ENCODE results near the gene TMEM50B.
A peak's percentile ranks its signal among the peaks of the same experiment; 100 is the strongest.
"Not testable (repeated sequence)": the region's sequence is repeated elsewhere in the genome, so short reads cannot be mapped to it uniquely, and the experiment has no call there.

The TMEM50B gene

GRCh38 chr21:33478182-33478581 is 1.6 kb downstream of the TMEM50B start:
- no peak for DNase-seq

- DNase-seq = no peak
Observed at GRCh38 chr21:33477066-33477465, 2.7 kb downstream of the TMEM50B start.

GRCh38 chr21:33473344-33473743 is 6.4 kb downstream of the TMEM50B start:
- no peak for DNase-seq

- DNase-seq = no peak
Observed at GRCh38 chr21:33470701-33471100, 9.1 kb downstream of the TMEM50B start.

- not testable (repeated sequence) for DNase-seq
Observed at GRCh38 chr21:33469183-33469582, 10.6 kb downstream of the TMEM50B start.

- DNase-seq = no peak
Observed at GRCh38 chr21:33461538-33462250, 18.1 kb downstream of the TMEM50B start.

GRCh38 chr21:33458861-33459260 is 20.9 kb downstream of the TMEM50B start:
- DNase-seq = no peak

GRCh38 chr21:33455686-33456446 is 23.9 kb downstream of the TMEM50B start:
- DNase-seq = no peak

- no peak for DNase-seq
Observed at GRCh38 chr21:33452362-33452761, 27.4 kb downstream of the TMEM50B start.

- DNase-seq = no peak
Observed at GRCh38 chr21:33451634-33452071, 28.1 kb downstream of the TMEM50B start.

- no peak for DNase-seq
Observed at GRCh38 chr21:33449616-33450015, 30.2 kb downstream of the TMEM50B start.

GRCh38 chr21:33446620-33447019 is 33.2 kb downstream of the TMEM50B start:
- DNase-seq = not testable (repeated sequence)

GRCh38 chr21:33444499-33444898 is 35.3 kb downstream of the TMEM50B start:
- DNase-seq = no peak

GRCh38 chr21:33443194-33443593 is 36.6 kb downstream of the TMEM50B start:
- no peak for DNase-seq

GRCh38 chr21:33441489-33442477 is 38.0 kb downstream of the TMEM50B start:
- DNase-seq = no peak

- no peak for DNase-seq
Observed at GRCh38 chr21:33437140-33437539, 42.6 kb downstream of the TMEM50B start.

- peak in 1 of 5 experiments; percentile 73 for DNase-seq
Observed at GRCh38 chr21:33434770-33435360, 44.9 kb downstream of the TMEM50B start.

- no peak for DNase-seq
Observed at GRCh38 chr21:33433425-33434114, 46.2 kb downstream of the TMEM50B start.

- no peak for DNase-seq
Observed at GRCh38 chr21:33433001-33433400, 46.8 kb downstream of the TMEM50B start.

- DNase-seq = no peak
Observed at GRCh38 chr21:33432496-33432895, 47.3 kb downstream of the TMEM50B start.

GRCh38 chr21:33430858-33431257 is 48.9 kb downstream of the TMEM50B start:
- DNase-seq = no peak

- DNase-seq = no peak
Observed at GRCh38 chr21:33428669-33429068, 51.1 kb downstream of the TMEM50B start.
